PC-3 (cell line): ENCODE measurements around the gene AACS.

ENCODE experiments used
- EZH2 ChIP-seq: fragments of 300-600 bp; sonication (generic); IDR thresholded peaks from one replicate; pipeline ENCODE4 v1.6.1; 2017; ENCODE audit warnings: antibody characterized with exemption, mild to moderate bottlenecking, low read length; ENCODE audit not compliant: unreplicated experiment
- EZH2phosphoT487 ChIP-seq: fragments of 300-600 bp; sonication (generic); IDR thresholded peaks from 2 replicates; pipeline ENCODE4 v1.6.1; 2018; ENCODE audit warnings: mild to moderate bottlenecking, antibody characterized with exemption, low read length, borderline replicate concordance
- TF ChIP-seq, protein P1 (sequence below): fragments of 300-600 bp; sonication (generic); conservative IDR thresholded peaks from 2 replicates; pipeline ENCODE4 v1.5.1; 2017; ENCODE audit warnings: antibody characterized with exemption, low read depth, mild to moderate bottlenecking, low read length

DNA sequence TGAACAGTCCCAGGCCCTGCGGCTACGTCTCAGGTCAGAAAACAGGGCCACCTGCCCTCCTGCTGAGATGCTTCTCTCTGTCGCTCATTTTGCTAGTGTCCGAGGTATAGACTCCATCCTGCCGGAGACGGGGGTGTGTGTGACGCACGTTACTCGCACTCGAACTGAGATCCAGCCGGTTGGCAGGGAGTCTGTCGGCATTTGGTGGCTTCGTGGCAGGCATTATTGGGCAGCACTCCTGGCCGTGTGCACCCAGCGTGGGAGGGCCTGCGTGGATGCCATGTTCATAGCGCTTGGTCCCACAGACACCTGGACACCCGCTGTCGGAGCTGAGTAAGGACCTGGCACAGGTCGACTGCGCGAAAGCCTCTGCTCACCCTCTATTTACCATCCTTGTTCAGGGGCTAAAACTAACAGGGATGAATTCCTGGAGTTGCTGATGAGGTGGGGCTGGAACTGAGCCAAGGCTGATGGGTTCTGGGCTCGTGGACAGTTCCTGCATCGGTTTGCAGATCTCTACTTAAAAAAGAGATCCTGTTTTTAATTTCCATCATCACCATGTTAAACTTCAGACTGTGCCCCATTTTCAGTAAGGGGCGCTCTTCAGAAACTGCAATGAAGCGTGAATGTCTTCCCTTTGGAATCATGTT, 28.6 kb downstream of the AACS start:
- TF ChIP-seq, protein P1, sequence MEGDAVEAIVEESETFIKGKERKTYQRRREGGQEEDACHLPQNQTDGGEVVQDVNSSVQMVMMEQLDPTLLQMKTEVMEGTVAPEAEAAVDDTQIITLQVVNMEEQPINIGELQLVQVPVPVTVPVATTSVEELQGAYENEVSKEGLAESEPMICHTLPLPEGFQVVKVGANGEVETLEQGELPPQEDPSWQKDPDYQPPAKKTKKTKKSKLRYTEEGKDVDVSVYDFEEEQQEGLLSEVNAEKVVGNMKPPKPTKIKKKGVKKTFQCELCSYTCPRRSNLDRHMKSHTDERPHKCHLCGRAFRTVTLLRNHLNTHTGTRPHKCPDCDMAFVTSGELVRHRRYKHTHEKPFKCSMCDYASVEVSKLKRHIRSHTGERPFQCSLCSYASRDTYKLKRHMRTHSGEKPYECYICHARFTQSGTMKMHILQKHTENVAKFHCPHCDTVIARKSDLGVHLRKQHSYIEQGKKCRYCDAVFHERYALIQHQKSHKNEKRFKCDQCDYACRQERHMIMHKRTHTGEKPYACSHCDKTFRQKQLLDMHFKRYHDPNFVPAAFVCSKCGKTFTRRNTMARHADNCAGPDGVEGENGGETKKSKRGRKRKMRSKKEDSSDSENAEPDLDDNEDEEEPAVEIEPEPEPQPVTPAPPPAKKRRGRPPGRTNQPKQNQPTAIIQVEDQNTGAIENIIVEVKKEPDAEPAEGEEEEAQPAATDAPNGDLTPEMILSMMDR = no peak
- no peak for TF ChIP-seq EZH2
- no peak for TF ChIP-seq EZH2phosphoT487
